ENCODE measurements around the gene LOXL4.

DNA sequence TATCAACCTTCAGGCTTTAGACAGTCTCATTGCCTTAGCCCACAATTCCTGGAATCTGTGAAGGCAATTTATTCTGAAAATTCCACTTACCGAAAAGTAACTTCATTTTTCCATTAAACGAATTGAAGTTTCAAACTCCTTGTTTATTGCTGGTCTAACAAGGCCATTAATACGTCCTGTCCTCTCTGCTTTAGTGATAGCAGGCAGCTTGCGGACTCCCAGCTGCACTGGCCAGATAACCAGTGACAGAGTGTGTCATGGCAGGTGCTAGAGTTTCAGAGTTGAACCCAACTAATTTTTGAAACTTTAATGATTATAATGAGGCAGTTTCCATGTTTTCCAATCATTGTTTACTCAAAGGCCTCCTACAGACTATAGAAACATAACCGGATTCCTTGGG is 31.1 kb downstream of the LOXL4 start:
- no peak for TF ChIP-seq POLR2A (IDR thresholded peaks at IDR 0.05; ENCODE audit: borderline replicate concordance, extremely low read depth, insufficient read depth, insufficient read length)
- TF ChIP-seq CTCF (IDR thresholded peaks at IDR 0.05 in 2 of 3, conservative IDR thresholded peaks at IDR 0.05 in 1 of 3; ENCODE audit: borderline replicate concordance in 1 of 3, insufficient read depth in 1 of 3, low read depth in 2 of 3, low read length in 2 of 3) = no peak
- TF ChIP-seq ZFX (IDR thresholded peaks at IDR 0.05) = no peak
- no peak for TF ChIP-seq FOSL1 (IDR thresholded peaks at IDR 0.05; ENCODE audit: low read depth)
- TF ChIP-seq EZH2 (IDR thresholded peaks at IDR 0.05) = no peak
- TF ChIP-seq, protein P1, sequence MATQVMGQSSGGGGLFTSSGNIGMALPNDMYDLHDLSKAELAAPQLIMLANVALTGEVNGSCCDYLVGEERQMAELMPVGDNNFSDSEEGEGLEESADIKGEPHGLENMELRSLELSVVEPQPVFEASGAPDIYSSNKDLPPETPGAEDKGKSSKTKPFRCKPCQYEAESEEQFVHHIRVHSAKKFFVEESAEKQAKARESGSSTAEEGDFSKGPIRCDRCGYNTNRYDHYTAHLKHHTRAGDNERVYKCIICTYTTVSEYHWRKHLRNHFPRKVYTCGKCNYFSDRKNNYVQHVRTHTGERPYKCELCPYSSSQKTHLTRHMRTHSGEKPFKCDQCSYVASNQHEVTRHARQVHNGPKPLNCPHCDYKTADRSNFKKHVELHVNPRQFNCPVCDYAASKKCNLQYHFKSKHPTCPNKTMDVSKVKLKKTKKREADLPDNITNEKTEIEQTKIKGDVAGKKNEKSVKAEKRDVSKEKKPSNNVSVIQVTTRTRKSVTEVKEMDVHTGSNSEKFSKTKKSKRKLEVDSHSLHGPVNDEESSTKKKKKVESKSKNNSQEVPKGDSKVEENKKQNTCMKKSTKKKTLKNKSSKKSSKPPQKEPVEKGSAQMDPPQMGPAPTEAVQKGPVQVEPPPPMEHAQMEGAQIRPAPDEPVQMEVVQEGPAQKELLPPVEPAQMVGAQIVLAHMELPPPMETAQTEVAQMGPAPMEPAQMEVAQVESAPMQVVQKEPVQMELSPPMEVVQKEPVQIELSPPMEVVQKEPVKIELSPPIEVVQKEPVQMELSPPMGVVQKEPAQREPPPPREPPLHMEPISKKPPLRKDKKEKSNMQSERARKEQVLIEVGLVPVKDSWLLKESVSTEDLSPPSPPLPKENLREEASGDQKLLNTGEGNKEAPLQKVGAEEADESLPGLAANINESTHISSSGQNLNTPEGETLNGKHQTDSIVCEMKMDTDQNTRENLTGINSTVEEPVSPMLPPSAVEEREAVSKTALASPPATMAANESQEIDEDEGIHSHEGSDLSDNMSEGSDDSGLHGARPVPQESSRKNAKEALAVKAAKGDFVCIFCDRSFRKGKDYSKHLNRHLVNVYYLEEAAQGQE (IDR thresholded peaks at IDR 0.05; ENCODE audit: low read depth) = no peak
- no peak for TF ChIP-seq POLR2AphosphoS5 (IDR thresholded peaks at IDR 0.05; ENCODE audit: low read depth, low read length)
- TF ChIP-seq EZH2phosphoT487 (IDR thresholded peaks at IDR 0.05; ENCODE audit: borderline replicate concordance) = no peak
- TF ChIP-seq YY1 (IDR thresholded peaks at IDR 0.05; ENCODE audit: extremely low read depth, insufficient replicate concordance, low read depth, low read length) = no peak
- no peak for TF ChIP-seq ZBTB33 (IDR thresholded peaks at IDR 0.05; ENCODE audit: extremely low read depth, insufficient replicate concordance, low read length)
- TF ChIP-seq SRF (IDR thresholded peaks at IDR 0.05; ENCODE audit: low read depth) = no peak
- TF ChIP-seq MAX (IDR thresholded peaks at IDR 0.05) = no peak
- TF ChIP-seq, protein P2, sequence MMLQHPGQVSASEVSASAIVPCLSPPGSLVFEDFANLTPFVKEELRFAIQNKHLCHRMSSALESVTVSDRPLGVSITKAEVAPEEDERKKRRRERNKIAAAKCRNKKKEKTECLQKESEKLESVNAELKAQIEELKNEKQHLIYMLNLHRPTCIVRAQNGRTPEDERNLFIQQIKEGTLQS (IDR thresholded peaks at IDR 0.05) = no peak
